Stimulated activated CD4-positive, alpha-beta T cell treated with anti-CD3 and anti-CD28 coated beads, TNF-alpha, amount 100 ng/mL, for 1 hour (primary cell): ENCODE measurements around the gene PAGE2.
A peak's percentile ranks its signal among the peaks of the same experiment; 100 is the strongest.
"Not testable (repeated sequence)": the region's sequence is repeated elsewhere in the genome, so short reads cannot be mapped to it uniquely, and the experiment has no call there.

Source experiments
- DNase-seq, 3 donors: peaks; one replicate each; pipeline ENCODE4 v3.0.0-alpha.2; 2020; ENCODE audit warnings: low read depth in 3 of 3, low spot score in 1 of 3

The PAGE2 gene

GRCh38 chrX:55088795-55089489 lies at the start of gene PAGE2:
Gene PAGE2 (plus strand): TSS chrX:55089018. CDS start chrX:55090021, 1,003 bp downstream.
- DNase-seq, result no peak

- no peak for DNase-seq
Measured at GRCh38 chrX:55039471-55039870, 49.3 kb upstream of the PAGE2 start.

- DNase-seq, result no peak
Measured at GRCh38 chrX:55041514-55041913, 47.3 kb upstream of the PAGE2 start.

DNA sequence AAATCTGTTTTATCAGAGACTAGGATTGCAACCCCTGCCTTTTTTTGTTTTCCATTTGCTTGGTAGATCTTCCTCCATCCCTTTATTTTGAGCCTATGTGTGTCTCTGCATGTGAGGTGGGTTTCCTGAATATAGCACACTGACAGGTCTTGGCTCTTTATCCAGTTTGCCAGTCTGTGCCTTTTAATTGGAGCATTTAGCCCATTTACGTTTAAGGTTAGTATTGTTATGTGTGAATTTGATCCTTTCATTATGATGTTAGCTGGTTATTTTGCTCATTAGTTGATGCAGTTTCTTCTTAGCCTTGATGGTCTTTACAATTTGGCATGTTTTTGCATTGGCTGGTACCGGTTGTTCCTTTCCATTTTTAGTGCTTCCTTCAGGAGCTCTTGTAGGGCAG lies 38.2 kb upstream of the PAGE2 start:
- not testable (repeated sequence) for DNase-seq

DNA sequence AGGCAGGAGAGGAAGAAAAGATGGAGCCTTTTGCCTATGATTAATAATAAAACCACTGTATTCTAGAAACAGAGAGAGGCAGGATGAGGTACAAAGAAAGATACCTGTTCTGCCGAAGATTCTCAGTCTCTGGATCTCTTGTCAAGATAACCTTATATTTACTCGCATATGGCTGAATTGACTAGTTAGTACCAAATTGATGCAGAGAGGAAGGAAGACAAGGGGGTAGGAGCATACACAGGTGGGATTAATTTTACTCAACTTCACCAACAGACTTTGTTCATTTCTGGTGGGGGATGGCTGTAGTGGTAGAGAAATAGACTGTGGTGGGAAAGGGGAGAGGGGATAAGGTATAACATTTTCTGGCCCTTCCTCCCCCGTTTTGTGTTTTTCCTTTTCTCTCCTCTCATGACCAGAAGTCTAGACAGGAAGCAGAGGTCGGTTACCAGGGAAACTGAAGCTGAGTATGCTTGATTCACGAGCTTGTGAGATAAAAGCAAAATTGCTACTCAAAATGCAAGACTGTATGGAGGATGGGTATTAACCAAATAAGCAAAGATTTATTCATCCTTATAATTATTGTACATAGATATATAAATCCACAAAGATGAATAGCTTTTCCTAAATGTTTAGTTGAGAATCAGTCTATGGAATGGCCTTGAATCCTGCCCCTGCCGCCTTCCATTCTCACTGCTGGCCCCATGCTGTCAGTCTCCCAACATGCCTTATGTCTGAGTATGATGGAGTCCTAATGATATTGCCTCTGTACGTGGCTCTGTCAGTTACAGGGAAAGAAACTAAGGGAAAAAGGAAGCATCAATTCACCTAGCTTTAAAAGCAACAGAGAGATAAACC lies 31.8 kb upstream of the PAGE2 start:
- peak in 2 of 3 donors; percentile 2 to 4 for DNase-seq

- DNase-seq, result peak in 1 of 3 donors; percentile 5
Measured at GRCh38 chrX:55057675-55058249, 31.1 kb upstream of the PAGE2 start.

DNA sequence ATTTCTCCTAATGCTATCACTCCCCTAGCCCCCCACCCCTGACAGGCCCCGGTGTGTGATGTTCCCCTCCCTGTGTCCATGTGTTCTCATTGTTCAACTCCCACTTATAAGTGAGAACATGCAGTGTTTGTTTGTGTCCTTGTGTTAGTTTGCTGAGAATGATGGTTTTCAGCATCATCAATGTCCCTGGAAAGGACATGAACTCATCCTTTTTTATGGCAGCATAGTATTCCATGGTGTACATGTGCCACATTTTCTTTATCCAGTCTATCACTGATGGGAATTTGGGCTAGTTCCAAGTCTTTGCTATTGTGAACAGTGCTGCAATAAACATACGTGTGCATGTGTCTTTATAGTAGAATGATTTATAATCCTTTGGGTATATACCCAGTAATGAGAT lies 21.6 kb upstream of the PAGE2 start:
- not testable (repeated sequence) for DNase-seq

- no peak for DNase-seq
Measured at GRCh38 chrX:55072286-55072685, 16.5 kb upstream of the PAGE2 start.

- no peak for DNase-seq
Measured at GRCh38 chrX:55074851-55075467, 13.9 kb upstream of the PAGE2 start, which contains the start of gene PAGE2B. Gene PAGE2B (plus strand): TSS chrX:55075030. CDS start chrX:55076042, 1,012 bp downstream.

DNA sequence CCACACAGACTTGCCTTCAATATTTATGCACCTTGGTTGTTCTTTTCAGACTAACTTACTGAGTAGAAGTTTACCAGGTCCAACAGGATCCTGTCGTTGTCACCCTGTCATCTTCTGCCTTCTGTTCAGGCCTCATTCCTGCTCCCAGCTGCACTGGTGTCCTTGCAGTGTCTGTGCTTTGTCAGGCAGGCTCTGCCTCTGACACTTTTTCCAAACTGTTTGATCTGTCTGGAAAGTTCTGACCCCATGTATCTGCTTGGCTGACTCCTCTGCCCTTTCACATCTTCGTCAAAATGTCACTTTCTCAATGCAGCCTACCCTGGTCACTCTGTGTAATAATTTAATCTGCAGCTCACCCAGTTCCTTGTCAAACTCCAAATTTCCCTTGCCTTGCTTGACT lies 9.9 kb downstream of the PAGE2 start:
- no peak for DNase-seq

DNA sequence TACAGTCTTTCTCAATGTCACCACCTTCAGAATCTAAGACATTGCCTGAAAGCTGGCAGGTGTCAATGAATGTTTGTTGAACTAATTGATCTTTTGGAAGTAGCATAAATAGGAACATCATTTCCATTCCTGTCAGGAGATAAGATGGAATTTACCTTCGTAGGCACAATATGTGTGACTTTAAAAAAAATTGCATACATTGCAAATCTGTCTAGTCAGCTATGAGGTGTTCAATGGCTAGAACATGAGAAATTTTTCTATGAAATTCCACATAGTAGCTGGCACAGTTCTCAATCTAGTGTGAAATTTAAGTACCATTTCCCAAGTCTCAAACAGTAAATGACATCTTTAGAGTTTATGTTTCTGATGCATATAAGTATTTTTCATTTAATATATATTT lies 10.3 kb downstream of the PAGE2 start:
- no peak for DNase-seq

- no peak for DNase-seq
Measured at GRCh38 chrX:55102754-55103153, 13.9 kb downstream of the PAGE2 start.

GRCh38 chrX:55107262-55107661 lies 18.4 kb downstream of the PAGE2 start:
- DNase-seq, result no peak

DNA sequence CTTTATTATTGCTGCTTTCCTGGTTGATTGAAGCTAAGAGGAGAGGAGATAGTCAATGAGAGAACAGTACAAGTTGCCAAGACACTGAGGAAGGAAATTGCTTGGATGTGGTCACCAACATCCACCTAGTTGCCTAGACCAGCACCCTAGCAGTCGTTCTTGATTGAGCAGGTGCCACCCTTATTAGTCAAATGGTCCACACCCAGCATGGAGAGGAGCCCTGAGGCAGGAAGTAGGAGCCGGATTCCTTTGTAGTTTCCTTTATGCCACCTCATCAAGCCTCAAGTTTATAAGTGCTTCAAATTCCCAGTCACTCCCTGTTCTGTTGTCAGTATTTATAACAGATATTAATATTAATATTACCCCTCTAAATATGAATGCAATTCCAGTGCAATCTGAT lies 19.1 kb downstream of the PAGE2 start:
- DNase-seq, result no peak

DNA sequence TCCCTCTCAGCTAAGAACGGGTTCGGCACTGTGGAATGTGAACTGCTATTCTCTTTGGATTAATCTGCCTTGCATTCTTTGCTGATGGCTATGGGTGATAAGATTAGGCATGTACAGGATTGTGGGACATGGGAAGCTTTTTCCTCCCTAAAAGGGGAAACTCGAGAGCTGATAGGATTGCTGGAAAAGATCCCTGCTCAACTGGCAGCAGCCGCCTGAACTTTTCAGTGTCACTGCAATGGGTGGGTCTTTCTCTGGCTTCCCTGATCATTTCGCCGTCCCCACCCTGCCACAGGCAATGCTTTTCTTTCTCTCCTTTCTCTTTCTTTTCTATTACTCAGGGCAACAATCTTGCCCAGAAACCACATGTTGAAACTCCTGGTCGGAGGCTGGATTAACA lies 20.5 kb downstream of the PAGE2 start:
- DNase-seq, result no peak

- no peak for DNase-seq
Measured at GRCh38 chrX:55111578-55112254, 22.9 kb downstream of the PAGE2 start.

GRCh38 chrX:55116589-55116988 lies 27.8 kb downstream of the PAGE2 start:
- not testable (repeated sequence) for DNase-seq

DNA sequence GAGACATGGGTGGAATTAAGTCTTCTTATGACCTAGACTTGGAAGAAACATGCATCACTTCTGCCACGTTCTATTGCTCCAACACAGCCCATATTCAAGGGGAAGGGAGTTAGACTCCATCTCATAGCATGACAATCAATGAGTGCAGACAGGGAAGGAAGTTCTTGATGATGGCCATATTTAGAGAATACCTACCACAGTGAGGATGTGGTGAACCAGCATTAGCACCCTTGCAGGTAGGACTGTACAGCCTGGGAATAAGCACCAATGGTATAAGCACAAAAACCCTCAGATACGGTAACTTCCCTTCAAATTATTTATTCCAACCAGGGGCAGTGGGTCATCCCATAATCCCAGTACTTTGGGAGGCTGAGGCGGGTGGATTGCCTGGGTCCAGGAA lies 29.8 kb downstream of the PAGE2 start:
- no peak for DNase-seq

GRCh38 chrX:55119271-55119670 lies 30.5 kb downstream of the PAGE2 start:
- no peak for DNase-seq

- no peak for DNase-seq
Measured at GRCh38 chrX:55119712-55120111, 30.9 kb downstream of the PAGE2 start.

DNA sequence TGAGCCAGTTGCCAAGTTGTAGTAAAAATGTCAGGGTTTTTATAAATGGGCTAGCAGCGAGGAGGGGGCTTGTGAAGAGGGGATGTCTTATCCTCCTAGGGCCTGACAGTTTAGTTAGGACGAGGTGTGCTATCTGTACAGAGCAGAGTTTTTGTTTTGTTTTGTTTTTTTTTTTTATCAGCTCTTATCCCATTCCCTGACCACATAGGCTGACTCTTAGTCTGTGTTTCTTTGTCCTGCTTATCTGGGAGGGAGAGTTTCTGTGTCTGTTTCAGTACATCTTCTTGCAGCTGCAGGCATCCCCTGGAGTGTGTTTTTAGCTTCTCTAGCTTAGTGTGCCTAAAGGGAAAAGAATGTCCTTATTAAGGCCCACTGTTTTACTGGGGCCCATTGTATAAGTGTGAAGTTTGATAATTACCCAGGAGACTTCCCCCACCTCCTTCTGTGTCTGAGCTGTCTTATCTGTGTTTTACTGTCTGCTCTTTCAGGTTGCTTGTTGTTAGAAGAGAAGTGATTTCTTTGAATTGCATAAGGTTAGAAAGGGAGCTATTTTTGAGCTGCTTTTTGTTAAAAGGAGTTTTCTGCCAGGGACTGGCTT lies 32.0 kb downstream of the PAGE2 start:
- no peak for DNase-seq
